Retinal pigment epithelial cell (primary cell): ENCODE results near the gene UMPS.

ENCODE experiments used
- DNase-seq: peaks from one replicate; pipeline ENCODE4 v3.0.0-alpha.2; 2010; ENCODE audit warnings: low read depth
- H3K4me3 ChIP-seq: 2 replicates; pipeline ENCODE4 v1.5.1; 2011; ENCODE audit warnings: mild to moderate bottlenecking, low read length, control low read depth, moderate library complexity
- TF ChIP-seq, protein P1 (sequence below): conservative IDR thresholded peaks from 2 replicates; pipeline ENCODE4 v1.5.1; 2011; ENCODE audit warnings: low read depth, low read length, control low read depth, inconsistent platforms

Gene UMPS

GRCh38 chr3:124758851-124759635, 28.8 kb downstream of the UMPS start:
- TF ChIP-seq, protein P1, sequence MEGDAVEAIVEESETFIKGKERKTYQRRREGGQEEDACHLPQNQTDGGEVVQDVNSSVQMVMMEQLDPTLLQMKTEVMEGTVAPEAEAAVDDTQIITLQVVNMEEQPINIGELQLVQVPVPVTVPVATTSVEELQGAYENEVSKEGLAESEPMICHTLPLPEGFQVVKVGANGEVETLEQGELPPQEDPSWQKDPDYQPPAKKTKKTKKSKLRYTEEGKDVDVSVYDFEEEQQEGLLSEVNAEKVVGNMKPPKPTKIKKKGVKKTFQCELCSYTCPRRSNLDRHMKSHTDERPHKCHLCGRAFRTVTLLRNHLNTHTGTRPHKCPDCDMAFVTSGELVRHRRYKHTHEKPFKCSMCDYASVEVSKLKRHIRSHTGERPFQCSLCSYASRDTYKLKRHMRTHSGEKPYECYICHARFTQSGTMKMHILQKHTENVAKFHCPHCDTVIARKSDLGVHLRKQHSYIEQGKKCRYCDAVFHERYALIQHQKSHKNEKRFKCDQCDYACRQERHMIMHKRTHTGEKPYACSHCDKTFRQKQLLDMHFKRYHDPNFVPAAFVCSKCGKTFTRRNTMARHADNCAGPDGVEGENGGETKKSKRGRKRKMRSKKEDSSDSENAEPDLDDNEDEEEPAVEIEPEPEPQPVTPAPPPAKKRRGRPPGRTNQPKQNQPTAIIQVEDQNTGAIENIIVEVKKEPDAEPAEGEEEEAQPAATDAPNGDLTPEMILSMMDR = no peak
- DNase-seq = no peak
- no peak overlapping the region for H3K4me3 ChIP-seq

GRCh38 chr3:124759666-124760401, 29.6 kb downstream of the UMPS start:
- DNase-seq = no peak
- TF ChIP-seq, protein P1 = no peak
- H3K4me3 ChIP-seq = no peak overlapping the region

DNA sequence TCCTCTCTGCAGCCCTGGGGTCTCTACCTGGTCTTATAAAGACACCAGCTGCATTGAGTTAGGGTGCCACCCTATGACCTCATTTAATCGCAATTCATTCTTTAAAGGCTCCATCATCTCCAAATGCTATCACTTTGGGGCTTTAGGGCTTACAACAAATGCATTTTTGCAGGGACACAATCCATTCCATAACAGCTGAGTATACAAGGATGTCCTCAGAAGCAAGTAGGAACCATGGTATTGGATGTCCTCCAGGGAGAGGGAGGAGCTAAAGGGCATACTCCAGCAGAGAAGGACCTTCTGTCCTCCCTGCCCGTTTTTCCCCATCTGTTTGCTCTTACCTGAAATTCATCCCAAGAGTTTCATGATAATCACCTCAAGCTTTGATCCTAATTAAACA, 30.3 kb downstream of the UMPS start:
- DNase-seq = no peak
- TF ChIP-seq, protein P1 = no peak
- no peak overlapping the region for H3K4me3 ChIP-seq

GRCh38 chr3:124761250-124761796, 31.1 kb downstream of the UMPS start:
- no peak for DNase-seq
- H3K4me3 ChIP-seq = no peak overlapping the region
- TF ChIP-seq, protein P1 = peak; percentile 94

- TF ChIP-seq, protein P1 = no peak
- H3K4me3 ChIP-seq = no peak overlapping the region
- DNase-seq = no peak
These were observed 31.8 kb downstream of the UMPS start for GRCh38 chr3:124761935-124762660.

DNA sequence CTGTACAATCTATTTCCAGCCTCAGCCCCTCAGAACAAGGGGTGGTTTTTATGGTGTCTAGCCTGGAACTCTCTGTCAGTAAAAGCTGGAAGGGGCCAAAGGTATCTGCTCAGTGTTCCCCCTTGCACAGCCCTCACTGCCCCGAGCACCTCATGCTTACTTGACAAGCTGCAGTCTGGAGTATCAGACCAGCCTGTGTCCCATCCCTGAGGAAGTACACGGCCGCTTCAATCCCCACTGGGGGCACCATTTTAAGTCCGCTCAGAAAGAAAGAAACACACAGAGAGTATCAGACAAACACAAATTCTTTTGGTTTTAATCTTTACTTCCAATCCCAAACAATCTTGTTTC, 32.4 kb downstream of the UMPS start:
- DNase-seq = no peak
- H3K4me3 ChIP-seq = no peak overlapping the region
- TF ChIP-seq, protein P1 = no peak
